Epithelial cell of esophagus (primary cell): Measurements from ENCODE around the gene SNX32.

Experiments used
- DNase-seq: peaks from one replicate; pipeline ENCODE4 v3.0.0; 2010; ENCODE audit warnings: low read depth
- H3K4me3 ChIP-seq: 2 replicates; pipeline ENCODE4 v1.5.1; 2011; ENCODE audit warnings: mild to moderate bottlenecking, low read length, control low read depth
- CTCF ChIP-seq: IDR thresholded peaks from 2 replicates; pipeline ENCODE4 v1.5.1; 2011; ENCODE audit warnings: low read depth, mild to moderate bottlenecking, low read length, control low read depth, inconsistent platforms; ENCODE audit not compliant: insufficient read depth; ENCODE audit errors: missing control alignments

The SNX32 gene

GRCh38 chr11:65871811-65872548 is 38.2 kb downstream of the SNX32 start:
- no peak for DNase-seq
- no peak for TF ChIP-seq CTCF
- H3K4me3 ChIP-seq: peak overlapping the region; percentile 19

- peak within 1 kb of the TSS; percentile 65 for H3K4me3 ChIP-seq
- no peak for DNase-seq
- TF ChIP-seq CTCF: no peak
Measured at GRCh38 chr11:65872586-65873317, 39.0 kb downstream of the SNX32 start, which contains the start of gene EFEMP2. Gene EFEMP2 (minus strand): TSS chr11:65872800. CDS start chr11:65872354, 446 bp downstream.

GRCh38 chr11:65873318-65874156 is 39.8 kb downstream of the SNX32 start:
- no peak for TF ChIP-seq CTCF
- peak overlapping the region; percentile 65 for H3K4me3 ChIP-seq
- peak; percentile 92 for DNase-seq

- no peak for TF ChIP-seq CTCF
- DNase-seq: no peak
- no peak within 1 kb of the TSS for H3K4me3 ChIP-seq
Measured at GRCh38 chr11:65879617-65880016, 45.9 kb downstream of the SNX32 start, which contains the start of gene CTSW. Gene CTSW (plus strand): TSS chr11:65879837. CDS start chr11:65879855, 18 bp downstream.

- H3K4me3 ChIP-seq: no peak overlapping the region
- no peak for DNase-seq
- TF ChIP-seq CTCF: no peak
Measured at GRCh38 chr11:65880027-65880426, 46.3 kb downstream of the SNX32 start.

- TF ChIP-seq CTCF: no peak
- no peak overlapping the region for H3K4me3 ChIP-seq
- no peak for DNase-seq
Measured at GRCh38 chr11:65880844-65881421, 47.2 kb downstream of the SNX32 start.
